HepG2 (cell line): ENCODE results near the gene CIBAR2. TPM values are rescaled to one million over a fixed set of nuclear protein-coding genes. Genes with fewer than 3 reads are reported as not detected.

Experiments
- ATAC-seq: fragments of 200-7000 bp; cut with Tn5 transposase; 3 replicates; pipeline ENCODE4 v1.9.1; 2020; ENCODE audit warnings: mild to moderate bottlenecking, moderate library complexity
- BruUV-seq: library from RNA; stranded (reverse); fragments of 400-500 nt; replicated peaks from 2 replicates; lab custom pipeline; 2021; lab: Mats Ljungman, UMichigan
- CTCF ChIA-PET: fragments of 300-600 bp; formaldehyde crosslinking; extraction: SDS; loops from one replicate; lab custom pipeline; 2021; ENCODE audit warnings: low total read pairs, inconsistent platforms, low intra/inter-chr PET ratio; lab: Yijun Ruan, JAX
- POLR2A ChIA-PET: fragments of 350-600 bp; sonication (Branson Sonifier 250); formaldehyde crosslinking; loops from one replicate; lab custom pipeline; 2020; ENCODE audit warnings: antibody characterized with exemption, inconsistent platforms; lab: Yijun Ruan, JAX
- DNase-seq: peaks from one replicate; pipeline ENCODE4 v3.0.0-alpha.2; 2015; ENCODE audit warnings: low spot score
- FAIRE-seq: peaks from 3 replicates; lab custom pipeline; 2011; peaks lifted over from hg19 to GRCh38; lab: Jason Lieb, UNC
- H2AFZ ChIP-seq: one replicate; pipeline ENCODE4 v1.6.1; 2011; ENCODE audit warnings: low read length, inconsistent platforms
- H3K27ac ChIP-seq: fragments of 300-600 bp; 3 replicates; pipeline ENCODE4 v1.8.0; 2011; ENCODE audit warnings: mixed run types, mild to moderate bottlenecking, mixed read lengths, low read length, inconsistent platforms; ENCODE audit not compliant: insufficient read depth; ENCODE audit errors: extremely low read length
- H3K27me3 ChIP-seq, 2 experiments: fragments of 200-600 bp in 1 of 2; 2 replicates in 1 of 2; 3 replicates in 1 of 2; pipeline versions ENCODE4 v1.6.0 to v1.8.0; 2011; ENCODE audit warnings: low read length in 2 of 2, mild to moderate bottlenecking in 2 of 2, moderate library complexity in 2 of 2, inconsistent platforms in 1 of 2; ENCODE audit not compliant: insufficient read depth in 2 of 2, control insufficient read depth in 1 of 2
- H3K36me3 ChIP-seq, 2 experiments: fragments of 200-600 bp in 1 of 2; replicated peaks in 1 of 2; 2 replicates in 1 of 2; 3 replicates in 1 of 2; pipeline versions ENCODE4 v1.5.1 to v1.8.0; 2011; ENCODE audit warnings: low read length in 2 of 2, inconsistent platforms in 1 of 2; ENCODE audit not compliant: insufficient read depth in 2 of 2, control insufficient read depth in 1 of 2
- H3K4me1 ChIP-seq: 2 replicates; pipeline ENCODE4 v1.5.1; 2012; ENCODE audit warnings: low read length, inconsistent platforms; ENCODE audit not compliant: insufficient read depth
- H3K4me2 ChIP-seq: 2 replicates; pipeline ENCODE4 v1.6.0; 2011; ENCODE audit warnings: low read depth, low read length, inconsistent platforms
- H3K4me3 ChIP-seq, 3 experiments: fragments of 200-600 bp in 1 of 3; sonication (generic), shearing (Covaris generic) in 1 of 3; replicated peaks in 1 of 3; 2 replicates each; pipeline ENCODE4 v1.5.1; 2011 to 2016; ENCODE audit warnings: low read length in 3 of 3, inconsistent platforms in 2 of 3, low read depth in 2 of 3, mild to moderate bottlenecking in 2 of 3, control low read depth in 1 of 3, mixed read lengths in 1 of 3; ENCODE audit not compliant: insufficient read depth in 1 of 3
- H3K79me2 ChIP-seq: one replicate; pipeline ENCODE4 v1.6.1; 2011; ENCODE audit warnings: low read length, inconsistent platforms; ENCODE audit not compliant: insufficient read depth
- H3K9ac ChIP-seq: 2 replicates; pipeline ENCODE4 v1.6.0; 2011; ENCODE audit warnings: mild to moderate bottlenecking, low read depth, low read length, inconsistent platforms; ENCODE audit not compliant: insufficient read depth
- H3K9me3 ChIP-seq: 2 replicates; pipeline ENCODE4 v1.5.1; 2012; ENCODE audit warnings: mild to moderate bottlenecking, low read length
- H4K20me1 ChIP-seq: 2 replicates; pipeline ENCODE4 v1.6.0; 2011; ENCODE audit warnings: inconsistent platforms, mild to moderate bottlenecking, low read length, moderate library complexity; ENCODE audit not compliant: insufficient read depth
- CERS6 ChIP-seq: sonication (generic); formaldehyde crosslinking; IDR thresholded peaks from 2 replicates; pipeline ENCODE4 v1.5.0; 2020; ENCODE audit warnings: missing genetic modification reagents
- MATR3 ChIP-seq: sonication (generic); formaldehyde crosslinking; IDR thresholded peaks from 2 replicates; pipeline ENCODE4 v1.4.0; 2020; ENCODE audit warnings: missing genetic modification reagents
- MBNL3 ChIP-seq: fragments of 250-450 bp; sonication (Bioruptor Pico); conservative IDR thresholded peaks from 2 replicates; pipeline ENCODE4 v1.8.0; 2022; ENCODE audit warnings: mild to moderate bottlenecking, inconsistent platforms
- NFE2 ChIP-seq: sonication (generic); formaldehyde crosslinking; IDR thresholded peaks from 2 replicates; pipeline ENCODE4 v1.4.0; 2020; ENCODE audit warnings: missing genetic modification reagents
- RBM22 ChIP-seq: fragments of 200-400 bp; formaldehyde crosslinking; optimal IDR thresholded peaks from 2 replicates; pipeline ENCODE3; 2017; ENCODE audit warnings: mild to moderate bottlenecking, low read length, moderate library complexity
- TP53 ChIP-seq: sonication (generic); formaldehyde crosslinking; conservative IDR thresholded peaks from 2 replicates; pipeline ENCODE4 v1.4.0; 2020; ENCODE audit warnings: missing genetic modification reagents
- ZBTB26 ChIP-seq: IDR thresholded peaks from 2 replicates; pipeline ENCODE4 v1.6.1; 2016; ENCODE audit warnings: missing compliant biosample characterization, missing genetic modification reagents, borderline replicate concordance
- ZNF235 ChIP-seq: sonication (generic); formaldehyde crosslinking; IDR thresholded peaks from 2 replicates; pipeline ENCODE4 v1.8.1; 2023; ENCODE audit warnings: mild to moderate bottlenecking, missing genetic modification reagents, borderline replicate concordance
- ZNF407 ChIP-seq: sonication (generic); formaldehyde crosslinking; IDR thresholded peaks from one replicate; pipeline ENCODE4 v1.5.1; 2020; ENCODE audit warnings: mild to moderate bottlenecking, missing genetic modification reagents; ENCODE audit errors: not compliant biosample characterization
- ZNF558 ChIP-seq: sonication (generic); formaldehyde crosslinking; IDR thresholded peaks from 2 replicates; pipeline ENCODE4 v1.9.0; 2022; ENCODE audit warnings: mild to moderate bottlenecking, missing genetic modification reagents, borderline replicate concordance
- ZNF841 ChIP-seq: sonication (generic); formaldehyde crosslinking; IDR thresholded peaks from 2 replicates; pipeline ENCODE4 v1.8.1; 2023; ENCODE audit warnings: missing genetic modification reagents, borderline replicate concordance
- WGBS: methylation state at CpG from one replicate; pipeline ENCODE4 v1.1.6; 2017; ENCODE audit warnings: low lambda C conversion rate; 5-methylcytosine and 5-hydroxymethylcytosine counted together
- in situ Hi-C: cut with HindIII; loops from 2 replicates; pipeline ENCODE4 v1.10.0; 2017; ENCODE audit warnings: low pct_unique_long_range_greater_than_20kb; ENCODE audit not compliant: extremely low pct_ligation_motif_present
- intact Hi-C: fragments of 100-400 bp; cut with micrococcal nuclease; formaldehyde crosslinking; loops from one replicate; pipeline ENCODE4 v1.10.0; 2022; ENCODE audit not compliant: unreplicated experiment
- polyA plus RNA-seq, 8 experiments: library from polyadenylated mRNA; depleted of rRNA in 3 of 8; stranded (reverse) in 7 of 8; unstranded in 1 of 8; fragments of >200 nt; fragmentation: Illumina TruSeq in 4 of 8; extraction: Trizol in 4 of 8; gene quantifications; 2 replicates each; pipeline versions ENCODE4 v1.2.1 to v1.2.3, GENCODE V29; 2011 to 2016; ENCODE audit warnings: low read depth in 4 of 8, missing spikeins in 1 of 8, mixed read lengths in 1 of 8; ENCODE audit not compliant: insufficient read depth in 1 of 8
- total RNA-seq, 5 experiments: library from RNA; depleted of rRNA; stranded (reverse); fragments of >200 nt; fragmentation: Illumina TruSeq; extraction: Trizol; gene quantifications; 2 replicates each; pipeline ENCODE4 v1.2.3, GENCODE V29; 2016; ENCODE audit warnings: low read depth in 1 of 5

CIBAR2 gene
- total and polyA plus RNA-seq, 2 of the 13 experiments (the other 11 are each of a cell fraction or from before 2014, with no cell fraction given) = not detected

- no peak for TF ChIP-seq MATR3 (CRISPR knock-in tag)
- no peak for TF ChIP-seq ZNF235
Measured at GRCh38 chr16:85058909-85059308, 53.4 kb downstream of the CIBAR2 start (continued).

GRCh38 chr16:85057948-85058347, 54.3 kb downstream of the CIBAR2 start:
- Histone ChIP-seq H3K27me3 (peaks cover 0 to 13% of the 10 kb centered on the region in 2 experiments; a peak in 4 of 5 replicates), H2AFZ (no peak overlapping the region), H3K9ac (no peak overlapping the region), H3K4me2 (no peak overlapping the region), H3K4me3 (no peak overlapping the region), H4K20me1 (no peaks in the 10 kb centered on the region), H3K9me3 (no peaks in the 10 kb centered on the region), H3K36me3 (no peaks in the 10 kb centered on the region), H3K27ac (no peak overlapping the region), H3K79me2 (no peaks in the 10 kb centered on the region), H3K4me1 (peaks cover 33% of the 10 kb centered on the region)
- WGBS = 85% methylated on average over 7 of the region's 7 CpGs
- ChIA-PET CTCF (no interaction called here), POLR2A (no interaction called here)
- intact Hi-C loops (no loop called here), in situ Hi-C loops (no loop called here)
- BruUV-seq = no TSS peak
- FAIRE-seq (no peak), DNase-seq (no peak), ATAC-seq (no peak)
- TF ChIP-seq TP53 = no peak
- no peak for TF ChIP-seq ZNF841 (CRISPR knock-in tag)
- TF ChIP-seq ZBTB26 (CRISPR knock-in tag) = no peak
- TF ChIP-seq RBM22 = no peak
- TF ChIP-seq MBNL3 (CRISPR knock-in tag) = no peak
- no peak for TF ChIP-seq ZNF407 (CRISPR knock-in tag)
- TF ChIP-seq ZNF558 = no peak
- TF ChIP-seq CERS6 = no peak
- TF ChIP-seq NFE2 (CRISPR knock-in tag) = no peak
